ENCODE measurements around the gene ERI3.

DNA sequence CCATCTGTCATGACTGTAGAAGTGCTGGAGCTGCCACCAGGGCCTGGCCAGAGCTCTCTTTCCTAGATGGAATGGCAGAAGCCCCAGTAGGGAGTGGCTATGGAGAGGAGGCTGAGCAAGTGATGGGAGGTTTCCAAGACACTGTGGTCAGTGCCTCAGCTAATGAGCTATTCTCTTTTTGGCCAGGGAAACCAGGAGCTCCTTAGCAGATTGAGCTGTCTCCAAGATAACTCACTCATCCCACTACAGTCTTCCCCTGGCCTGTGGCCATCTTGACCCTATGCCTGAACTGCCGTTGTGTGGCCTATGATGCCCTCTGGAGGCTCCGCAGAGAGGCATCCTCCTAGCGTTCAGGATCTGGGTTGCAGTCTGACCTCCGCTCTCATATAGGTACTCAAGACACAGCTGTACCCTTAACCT is 60.5 kb downstream of the ERI3 start:
- TF ChIP-seq, protein P1, sequence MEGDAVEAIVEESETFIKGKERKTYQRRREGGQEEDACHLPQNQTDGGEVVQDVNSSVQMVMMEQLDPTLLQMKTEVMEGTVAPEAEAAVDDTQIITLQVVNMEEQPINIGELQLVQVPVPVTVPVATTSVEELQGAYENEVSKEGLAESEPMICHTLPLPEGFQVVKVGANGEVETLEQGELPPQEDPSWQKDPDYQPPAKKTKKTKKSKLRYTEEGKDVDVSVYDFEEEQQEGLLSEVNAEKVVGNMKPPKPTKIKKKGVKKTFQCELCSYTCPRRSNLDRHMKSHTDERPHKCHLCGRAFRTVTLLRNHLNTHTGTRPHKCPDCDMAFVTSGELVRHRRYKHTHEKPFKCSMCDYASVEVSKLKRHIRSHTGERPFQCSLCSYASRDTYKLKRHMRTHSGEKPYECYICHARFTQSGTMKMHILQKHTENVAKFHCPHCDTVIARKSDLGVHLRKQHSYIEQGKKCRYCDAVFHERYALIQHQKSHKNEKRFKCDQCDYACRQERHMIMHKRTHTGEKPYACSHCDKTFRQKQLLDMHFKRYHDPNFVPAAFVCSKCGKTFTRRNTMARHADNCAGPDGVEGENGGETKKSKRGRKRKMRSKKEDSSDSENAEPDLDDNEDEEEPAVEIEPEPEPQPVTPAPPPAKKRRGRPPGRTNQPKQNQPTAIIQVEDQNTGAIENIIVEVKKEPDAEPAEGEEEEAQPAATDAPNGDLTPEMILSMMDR (IDR thresholded peaks at IDR 0.05): no peak; the same call in 1 of the 2 replicates
- no peak for TF ChIP-seq POLR2AphosphoS5 (IDR thresholded peaks at IDR 0.05; ENCODE audit: low read depth, low read length)
